T-helper 1 cell treated with Interleukin-12 subunit alpha and Interleukin-12 subunit beta and Interleukin-4 antibody, amounts not matched to agents 30 μg/mL and 1 μg/mL, for 36 hours (primary cell): ENCODE data around the gene MPP7.

Experiments
- H3K27ac Mint-ChIP-seq: one replicate; pipeline ENCODE4 v1.8.0; 2021; ENCODE audit warnings: mild to moderate bottlenecking, mixed read lengths
- H3K27me3 Mint-ChIP-seq: one replicate; pipeline ENCODE4 v1.8.0; 2021; ENCODE audit warnings: low read depth, mixed read lengths
- H3K36me3 Mint-ChIP-seq: one replicate; pipeline ENCODE4 v1.8.0; 2021; ENCODE audit warnings: low read depth, mixed read lengths
- H3K4me1 Mint-ChIP-seq: one replicate; pipeline ENCODE4 v1.8.0; 2021; ENCODE audit warnings: low read depth, mixed read lengths
- H3K4me3 Mint-ChIP-seq: one replicate; pipeline ENCODE4 v1.8.0; 2021; ENCODE audit warnings: mild to moderate bottlenecking, moderate library complexity, mixed read lengths
- H3K9me3 Mint-ChIP-seq: one replicate; pipeline ENCODE4 v1.8.0; 2021; ENCODE audit warnings: mixed read lengths

Gene MPP7

DNA sequence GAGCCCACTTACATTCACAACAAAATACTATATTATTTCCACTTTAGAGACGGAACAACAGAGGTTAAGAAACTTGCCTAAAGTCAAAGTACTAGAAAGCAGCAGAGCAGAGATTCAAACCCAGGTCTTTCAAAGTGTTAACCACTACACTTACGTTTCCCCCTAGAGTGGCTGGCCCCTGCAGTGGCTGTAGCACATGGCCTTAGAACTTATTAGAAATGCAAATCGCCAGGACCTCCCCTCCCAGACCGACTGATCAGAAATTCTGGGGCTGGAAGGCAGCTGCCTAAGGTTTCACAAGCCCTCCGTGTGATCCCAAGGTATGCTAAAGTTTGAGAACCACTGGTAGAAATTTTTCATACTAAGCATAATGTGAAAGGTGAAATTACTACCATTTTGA lies 8.1 kb downstream of the MPP7 start:
- H3K4me3 Mint-ChIP-seq: no peak overlapping the region
- H3K36me3 Mint-ChIP-seq: no peaks in the 10 kb centered on the region
- peaks cover 12% of the 10 kb centered on the region for H3K27me3 Mint-ChIP-seq
- H3K9me3 Mint-ChIP-seq: no peaks in the 10 kb centered on the region
- H3K27ac Mint-ChIP-seq: no peak overlapping the region
- H3K4me1 Mint-ChIP-seq: peaks cover 8% of the 10 kb centered on the region

DNA sequence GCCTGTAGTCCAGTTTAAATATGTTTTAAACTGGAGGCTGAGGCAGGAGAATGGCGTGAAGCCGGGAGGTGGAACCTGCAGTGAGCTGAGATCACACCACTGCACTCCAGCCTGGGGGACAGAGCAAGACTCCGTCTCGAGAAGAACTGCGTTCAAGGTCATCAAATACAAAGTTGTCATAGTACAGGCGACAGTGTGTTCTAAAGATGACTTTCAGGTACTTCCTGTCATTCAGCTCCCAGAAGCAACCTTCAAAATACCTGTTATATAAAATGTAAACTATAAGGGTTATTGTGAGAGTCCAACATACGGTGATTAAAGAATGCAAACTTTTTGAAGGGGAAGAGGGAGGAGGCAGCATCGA lies 8.7 kb downstream of the MPP7 start:
- H3K27me3 Mint-ChIP-seq: peaks cover 12% of the 10 kb centered on the region
- H3K27ac Mint-ChIP-seq: no peak overlapping the region
- no peaks in the 10 kb centered on the region for H3K36me3 Mint-ChIP-seq
- H3K9me3 Mint-ChIP-seq: no peaks in the 10 kb centered on the region
- no peak overlapping the region for H3K4me3 Mint-ChIP-seq
- peaks cover 6% of the 10 kb centered on the region for H3K4me1 Mint-ChIP-seq

DNA sequence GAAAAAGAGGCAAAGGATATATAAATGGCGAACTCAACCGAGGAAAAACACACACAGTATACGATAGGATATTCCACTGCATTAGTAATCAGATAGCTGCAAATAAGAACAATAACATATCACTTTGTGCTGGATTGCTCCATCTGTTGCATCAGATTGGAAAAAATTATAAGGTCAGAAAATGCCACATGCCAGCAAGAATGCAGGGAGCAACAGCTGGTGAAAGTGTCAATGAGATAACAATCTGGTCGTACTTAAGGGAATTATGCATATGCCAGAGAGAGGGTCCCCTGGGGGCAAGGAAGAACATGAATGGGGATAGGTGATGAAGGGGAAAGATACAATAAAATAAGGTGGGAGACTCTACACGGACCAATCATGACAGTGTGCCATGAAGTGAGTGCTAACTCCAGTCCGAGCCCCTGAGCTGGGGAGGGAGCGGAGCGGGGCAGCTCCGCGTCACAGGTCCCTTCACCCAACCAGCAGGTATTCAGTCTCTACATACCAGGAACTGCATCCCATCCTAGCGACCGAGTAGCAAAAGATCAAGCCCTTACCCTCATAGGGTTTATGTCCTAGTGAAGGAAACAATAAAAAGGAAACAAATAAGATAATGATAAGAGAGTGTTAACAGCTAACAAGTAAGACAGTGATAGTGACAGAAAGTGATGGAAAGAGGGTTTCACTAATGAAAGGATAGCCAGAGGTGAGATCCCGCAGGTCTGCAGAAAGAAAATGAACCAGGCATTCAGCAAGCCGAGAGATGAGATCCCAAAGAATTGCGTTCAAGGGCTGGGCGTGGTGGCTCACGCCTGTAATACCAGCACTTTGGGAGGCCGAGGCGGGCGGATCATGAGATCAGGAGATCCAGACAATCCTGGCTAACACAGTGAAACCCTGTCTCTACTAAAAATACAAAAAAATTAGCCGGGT lies 9.4 kb downstream of the MPP7 start:
- Mint-ChIP-seq H3K4me3 (no peak overlapping the region), H3K36me3 (no peaks in the 10 kb centered on the region)

DNA sequence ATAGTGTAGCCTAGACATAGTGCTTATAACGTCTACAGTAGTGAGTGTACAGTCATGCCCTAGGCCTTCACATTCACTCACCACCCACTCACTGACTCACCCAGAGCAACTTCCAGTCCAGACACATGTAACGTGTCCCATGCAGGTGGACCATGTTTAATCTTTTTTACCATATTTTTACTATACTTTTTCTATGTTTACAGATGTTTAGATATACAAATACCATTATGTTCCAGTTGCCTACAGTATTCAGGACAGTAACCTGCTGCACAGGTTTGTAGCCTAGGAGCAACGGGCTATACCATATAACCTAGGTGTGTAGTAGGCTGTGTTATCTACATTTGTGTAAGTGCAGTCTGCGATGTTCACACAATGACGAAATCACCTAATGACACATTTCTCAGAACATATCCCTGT lies 11.0 kb downstream of the MPP7 start:
- Mint-ChIP-seq H3K27me3 (peaks cover 5% of the 10 kb centered on the region), H3K4me3 (no peak overlapping the region), H3K36me3 (no peaks in the 10 kb centered on the region), H3K4me1 (peaks cover 2% of the 10 kb centered on the region), H3K27ac (no peak overlapping the region), H3K9me3 (no peaks in the 10 kb centered on the region)

More for the DNA sequence above, 9.4 kb downstream of the MPP7 start:
- H3K27ac Mint-ChIP-seq: no peak overlapping the region
- H3K4me1 Mint-ChIP-seq: peaks cover 2% of the 10 kb centered on the region
- H3K27me3 Mint-ChIP-seq: peaks cover 12% of the 10 kb centered on the region
- H3K9me3 Mint-ChIP-seq: no peaks in the 10 kb centered on the region

DNA sequence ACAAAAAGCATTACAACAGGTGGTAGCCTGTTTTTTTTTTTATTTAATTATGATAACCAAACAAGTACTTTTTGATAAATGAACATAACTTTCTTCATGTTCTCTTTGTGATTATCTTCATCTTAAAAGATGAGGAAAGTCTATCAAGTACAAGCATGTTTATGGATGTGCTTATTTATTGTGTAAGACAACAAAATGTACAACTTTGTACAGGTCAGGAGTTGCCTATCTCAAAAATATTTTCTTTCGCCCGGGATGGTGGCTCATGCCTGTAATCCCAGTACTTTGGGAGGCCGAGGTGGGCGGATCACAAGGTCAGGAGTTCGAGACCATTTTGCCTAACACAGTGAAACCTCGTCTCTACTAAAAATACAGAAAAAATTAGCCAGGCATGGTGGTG lies 17.0 kb downstream of the MPP7 start:
- Mint-ChIP-seq H3K4me1 (no peaks in the 10 kb centered on the region), H3K27me3 (no peaks in the 10 kb centered on the region), H3K36me3 (no peaks in the 10 kb centered on the region), H3K9me3 (no peaks in the 10 kb centered on the region), H3K4me3 (no peak overlapping the region), H3K27ac (no peak overlapping the region)

DNA sequence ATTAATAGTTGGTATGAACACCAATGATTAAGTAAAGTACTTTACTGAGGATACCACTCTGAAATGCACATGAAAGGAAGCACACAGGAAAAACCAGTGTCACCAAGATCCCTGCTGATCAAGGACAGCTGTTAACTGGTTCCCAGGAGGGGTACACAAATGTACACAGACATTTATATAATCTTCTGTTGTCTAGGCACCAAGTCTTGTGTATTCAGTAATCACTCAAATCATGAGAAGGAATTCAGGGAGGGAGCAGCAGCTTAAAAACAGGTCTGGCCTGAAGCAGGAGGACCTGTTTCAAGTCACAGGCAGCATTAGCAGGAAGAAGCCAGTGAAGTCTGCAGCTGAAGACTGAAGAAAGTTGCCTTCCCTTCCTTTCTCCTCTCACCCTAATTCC lies 18.7 kb downstream of the MPP7 start:
- no peaks in the 10 kb centered on the region for H3K27me3 Mint-ChIP-seq
- no peaks in the 10 kb centered on the region for H3K9me3 Mint-ChIP-seq
- no peak overlapping the region for H3K4me3 Mint-ChIP-seq
- H3K4me1 Mint-ChIP-seq: no peaks in the 10 kb centered on the region
- H3K27ac Mint-ChIP-seq: no peak overlapping the region
- no peaks in the 10 kb centered on the region for H3K36me3 Mint-ChIP-seq

DNA sequence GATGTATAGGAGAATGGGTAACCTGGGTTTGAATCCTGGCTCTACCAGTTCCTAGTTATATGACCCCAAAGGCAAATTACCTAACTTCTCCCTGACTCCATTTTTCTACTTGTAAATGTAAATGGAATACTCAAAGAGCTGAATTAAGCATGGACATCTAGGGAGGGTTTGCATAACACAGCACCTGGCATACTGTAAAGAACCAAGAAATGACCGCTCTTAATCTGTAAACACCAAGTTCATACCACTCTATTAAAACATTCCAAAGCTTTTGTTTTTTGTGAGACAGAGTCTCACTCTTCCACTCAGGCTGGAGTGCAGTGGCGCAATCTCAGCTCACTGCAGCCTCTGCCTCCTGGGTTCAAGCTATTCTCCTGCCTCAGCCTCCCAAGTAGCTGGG lies 19.6 kb downstream of the MPP7 start:
- no peaks in the 10 kb centered on the region for H3K4me1 Mint-ChIP-seq
- H3K27ac Mint-ChIP-seq: no peak overlapping the region
- H3K9me3 Mint-ChIP-seq: no peaks in the 10 kb centered on the region
- no peaks in the 10 kb centered on the region for H3K27me3 Mint-ChIP-seq
- no peak overlapping the region for H3K4me3 Mint-ChIP-seq
- no peaks in the 10 kb centered on the region for H3K36me3 Mint-ChIP-seq

DNA sequence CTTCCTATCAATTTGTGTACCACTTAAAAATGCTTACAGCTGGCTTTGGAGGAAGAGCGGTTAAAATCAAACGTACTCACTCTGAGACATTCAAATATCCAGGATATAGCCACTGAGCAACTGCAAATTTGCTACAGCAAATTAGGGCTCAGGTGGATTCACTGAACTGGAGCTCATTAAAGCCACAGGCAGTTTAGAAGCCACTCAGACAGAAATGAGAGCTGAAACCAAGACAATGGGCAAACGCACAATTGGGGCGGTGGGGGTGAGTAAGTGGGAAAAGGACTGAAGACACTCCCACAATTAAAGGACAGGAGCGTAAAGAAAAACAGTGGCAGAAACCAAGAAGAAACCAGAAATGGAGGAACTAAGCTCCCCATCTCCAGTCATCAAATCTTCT lies 20.5 kb downstream of the MPP7 start:
- no peak overlapping the region for H3K27ac Mint-ChIP-seq
- no peaks in the 10 kb centered on the region for H3K4me1 Mint-ChIP-seq

DNA sequence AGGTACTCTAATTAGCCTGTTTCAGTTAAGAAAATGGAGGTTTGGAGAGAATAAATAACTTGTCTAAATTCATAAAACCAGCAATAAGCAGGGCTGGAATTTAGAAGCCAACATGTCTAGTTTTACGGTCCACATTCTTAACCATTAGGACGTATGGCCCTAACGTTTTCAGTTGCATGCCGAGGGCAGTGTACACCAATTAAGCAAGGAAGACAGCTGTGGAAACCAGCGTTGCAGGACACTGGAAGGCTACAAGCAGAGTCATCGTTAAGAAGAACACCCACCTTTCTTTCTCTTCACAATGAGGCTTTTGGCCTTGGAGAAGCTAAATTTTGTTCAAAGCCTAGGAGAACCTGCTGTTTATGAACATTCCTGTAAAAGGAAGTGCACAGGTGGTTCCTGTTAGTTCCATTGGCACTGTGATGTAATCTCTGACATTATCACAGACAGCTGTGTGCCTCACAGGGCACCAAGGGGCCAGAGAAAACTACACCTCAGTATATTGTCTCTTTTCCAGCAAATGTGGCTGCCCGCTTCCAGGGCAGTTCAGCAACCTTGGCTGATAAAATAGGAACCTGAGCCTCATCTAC lies 21.0 kb downstream of the MPP7 start:
- Mint-ChIP-seq H3K9me3 (no peaks in the 10 kb centered on the region), H3K36me3 (no peaks in the 10 kb centered on the region), H3K27me3 (no peaks in the 10 kb centered on the region), H3K27ac (no peak overlapping the region), H3K4me3 (no peak overlapping the region), H3K4me1 (no peaks in the 10 kb centered on the region)

More for the DNA sequence above, 20.5 kb downstream of the MPP7 start:
- Mint-ChIP-seq H3K36me3 (no peaks in the 10 kb centered on the region), H3K4me3 (no peak overlapping the region), H3K27me3 (no peaks in the 10 kb centered on the region), H3K9me3 (no peaks in the 10 kb centered on the region)

DNA sequence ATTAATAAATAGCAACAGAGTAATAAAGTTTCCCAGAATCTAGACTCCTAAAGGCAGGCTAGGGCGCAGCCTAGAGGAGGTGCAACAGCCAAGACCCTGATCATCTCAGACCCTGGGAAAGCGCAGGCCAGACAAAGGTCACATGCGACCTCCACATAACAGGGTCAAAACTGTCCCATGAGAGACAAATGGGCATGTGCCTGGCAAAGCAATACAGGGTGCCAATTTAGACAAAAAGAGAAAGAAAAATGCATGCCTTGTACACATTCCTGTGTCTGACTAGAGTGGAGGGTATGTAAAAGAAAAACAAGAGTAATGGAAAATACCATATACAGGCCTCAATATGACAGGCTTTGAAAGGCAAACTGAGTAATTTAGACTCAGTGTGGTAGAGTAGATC lies 22.2 kb downstream of the MPP7 start:
- no peaks in the 10 kb centered on the region for H3K36me3 Mint-ChIP-seq
- no peak overlapping the region for H3K4me3 Mint-ChIP-seq
- H3K9me3 Mint-ChIP-seq: no peaks in the 10 kb centered on the region
- no peaks in the 10 kb centered on the region for H3K27me3 Mint-ChIP-seq
- H3K4me1 Mint-ChIP-seq: no peaks in the 10 kb centered on the region
- no peak overlapping the region for H3K27ac Mint-ChIP-seq

DNA sequence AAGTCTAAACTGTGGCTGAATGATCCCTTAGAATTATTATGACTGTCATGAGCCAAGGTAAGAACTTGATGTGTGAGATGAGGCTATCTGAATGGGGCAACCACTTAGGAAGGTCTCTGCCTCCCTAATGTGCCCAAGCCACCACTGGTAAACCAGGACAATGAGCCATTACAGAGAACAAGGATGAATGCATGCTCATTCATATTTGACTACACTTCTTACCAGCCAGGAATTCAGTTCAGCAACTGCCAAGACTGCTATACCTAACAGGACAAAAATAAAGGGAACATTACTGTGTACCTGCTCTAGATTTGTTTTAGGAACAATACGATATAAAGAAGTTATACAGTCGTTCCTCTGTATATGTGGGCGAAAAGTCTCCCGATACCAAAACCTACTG lies 23.0 kb downstream of the MPP7 start:
- Mint-ChIP-seq H3K27ac (no peak overlapping the region), H3K36me3 (no peaks in the 10 kb centered on the region), H3K4me3 (no peak overlapping the region), H3K27me3 (no peaks in the 10 kb centered on the region), H3K9me3 (no peaks in the 10 kb centered on the region), H3K4me1 (no peaks in the 10 kb centered on the region)

DNA sequence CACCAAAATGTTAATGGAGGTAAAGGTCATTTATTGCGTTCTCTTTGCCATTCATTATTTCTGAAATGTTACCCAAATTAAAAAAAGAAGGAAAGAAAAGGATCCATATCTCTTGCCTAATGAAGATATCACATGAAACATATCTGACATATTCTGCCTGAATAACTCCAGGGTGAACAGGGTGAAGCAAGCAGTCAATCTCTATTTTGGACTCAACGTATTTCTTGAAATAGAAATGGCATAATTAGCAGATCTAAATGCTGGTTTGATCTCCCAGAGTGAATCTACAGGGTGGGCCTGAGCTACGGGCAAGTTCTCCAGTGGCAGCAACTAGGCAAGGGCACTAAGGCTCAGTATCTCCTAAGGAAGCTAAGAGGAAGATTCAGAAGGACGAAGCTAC lies 24.0 kb downstream of the MPP7 start:
- Mint-ChIP-seq H3K36me3 (no peaks in the 10 kb centered on the region), H3K4me3 (no peak overlapping the region), H3K9me3 (no peaks in the 10 kb centered on the region), H3K4me1 (no peaks in the 10 kb centered on the region), H3K27ac (no peak overlapping the region), H3K27me3 (no peaks in the 10 kb centered on the region)

DNA sequence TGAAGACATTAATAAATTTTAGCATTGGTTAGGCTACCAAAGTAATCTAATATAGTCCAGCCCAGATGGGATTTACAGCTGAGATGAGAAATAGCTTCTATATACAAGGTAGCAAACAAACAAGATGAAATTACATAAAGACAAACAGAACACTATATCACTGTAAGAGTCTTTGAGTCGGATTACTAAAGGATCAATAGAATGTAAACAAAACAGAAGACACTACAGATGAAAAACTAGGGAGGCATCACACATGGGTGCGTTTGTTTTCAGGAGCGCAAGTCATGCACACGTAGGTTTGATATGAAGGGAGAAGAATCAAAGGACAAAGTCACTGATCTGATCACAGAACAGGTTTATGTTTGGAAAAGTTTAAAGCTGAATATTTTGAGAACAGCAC lies 26.5 kb downstream of the MPP7 start:
- no peaks in the 10 kb centered on the region for H3K4me1 Mint-ChIP-seq
- no peaks in the 10 kb centered on the region for H3K36me3 Mint-ChIP-seq
- H3K27me3 Mint-ChIP-seq: no peaks in the 10 kb centered on the region
- H3K4me3 Mint-ChIP-seq: no peak overlapping the region
- H3K27ac Mint-ChIP-seq: no peak overlapping the region
- H3K9me3 Mint-ChIP-seq: no peaks in the 10 kb centered on the region

DNA sequence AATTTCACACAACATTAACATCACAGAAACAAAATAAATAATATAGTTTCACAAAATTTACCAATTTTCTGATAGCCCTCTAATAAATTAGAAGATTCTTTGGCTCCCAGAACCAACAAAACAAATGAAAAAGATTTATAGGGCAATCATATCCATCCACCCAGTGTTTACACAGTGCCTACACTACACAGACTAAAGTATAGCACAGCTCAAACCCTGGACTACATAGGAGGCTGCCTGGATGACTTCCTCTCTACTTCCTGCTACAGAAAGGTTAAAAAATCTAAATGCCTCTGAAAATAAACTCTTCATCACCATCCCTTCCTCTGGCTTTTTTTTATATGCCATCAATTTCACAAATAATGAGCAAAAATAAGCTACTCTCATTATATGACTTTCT lies 28.4 kb downstream of the MPP7 start:
- Mint-ChIP-seq H3K4me1 (no peaks in the 10 kb centered on the region), H3K27me3 (no peaks in the 10 kb centered on the region), H3K9me3 (no peaks in the 10 kb centered on the region), H3K36me3 (no peaks in the 10 kb centered on the region), H3K4me3 (no peak overlapping the region), H3K27ac (no peak overlapping the region)

DNA sequence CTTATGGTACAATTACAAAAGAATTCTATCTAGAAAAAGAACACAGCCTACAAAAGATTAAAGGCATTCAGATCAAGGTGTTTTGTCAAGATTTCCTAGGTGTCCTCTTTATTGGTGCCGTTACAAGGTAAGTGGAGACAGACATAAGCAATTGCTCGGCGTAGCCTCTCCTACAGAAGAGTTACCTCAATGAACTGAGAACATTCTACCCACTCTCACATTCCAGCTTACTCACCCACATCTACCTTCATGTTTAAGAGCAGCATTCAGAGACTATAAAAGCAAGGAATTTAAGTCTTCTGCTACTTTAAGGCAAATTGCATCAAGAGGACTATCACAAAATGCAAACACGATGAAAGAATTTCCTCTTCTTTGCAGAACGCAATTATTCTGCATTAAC lies 29.5 kb downstream of the MPP7 start:
- no peak overlapping the region for H3K27ac Mint-ChIP-seq
- no peaks in the 10 kb centered on the region for H3K4me1 Mint-ChIP-seq
- no peaks in the 10 kb centered on the region for H3K9me3 Mint-ChIP-seq
- H3K36me3 Mint-ChIP-seq: no peaks in the 10 kb centered on the region
- H3K27me3 Mint-ChIP-seq: no peaks in the 10 kb centered on the region
- no peak overlapping the region for H3K4me3 Mint-ChIP-seq
